ENCODE measurements around the gene CRADD. TPM values are rescaled to one million over a fixed set of nuclear protein-coding genes. Genes with fewer than 3 reads are reported as not detected.
A peak's percentile ranks its signal among the peaks of the same experiment; 100 is the strongest.

Gene CRADD
- total RNA-seq, 1 experiment from 2014 or later = 7.6 TPM

GRCh38 chr12:93894391-93895088 is 217.4 kb downstream of the CRADD start:
- H4K20me1 ChIP-seq (ENCODE audit: control insufficient read depth, insufficient read depth, insufficient read length) = no peaks in the 10 kb centered on the region
- H2BK20ac ChIP-seq (ENCODE audit: low read depth, low read length, poor library complexity, severe bottlenecking) = no peak overlapping the region
- H3K9me3 ChIP-seq (ENCODE audit: control insufficient read depth, low read depth, low read length) = no peaks in the 10 kb centered on the region
- H2AK5ac ChIP-seq (ENCODE audit: insufficient read length, low read length) = no peak overlapping the region
- H3K23me2 ChIP-seq (ENCODE audit: insufficient read length, low read depth, low read length, poor library complexity, severe bottlenecking) = no peaks in the 10 kb centered on the region
- no peak overlapping the region for H2BK5ac ChIP-seq (ENCODE audit: insufficient read length, low read length)
- Mint-ChIP-seq H3K27me3 (ENCODE audit: low read depth) (no peaks in the 10 kb centered on the region), H3K9me3 (no peaks in the 10 kb centered on the region), H3K36me3 (ENCODE audit: insufficient read depth in 1 of 3, low read depth in 3 of 3) (no peaks in the 10 kb centered on the region), H3K4me1 (peaks cover 23 to 29% of the 10 kb centered on the region in 2 experiments), H3K27ac (peak overlapping the region in 1 of 3 experiments; percentile 58; a peak in 2 of 7 replicates), H3K4me3 (no peak overlapping the region)
- H3K14ac ChIP-seq (ENCODE audit: insufficient read depth, low read length) = no peak overlapping the region
- H3K4me2 ChIP-seq (ENCODE audit: insufficient read depth, insufficient read length, low read length) = no peak overlapping the region
- no peak overlapping the region for H3K27ac ChIP-seq (ENCODE audit: insufficient read length, low read depth, low read length)
- no peak overlapping the region for H3K56ac ChIP-seq (ENCODE audit: insufficient read length, low read depth, low read length)
- no peak overlapping the region for H4K5ac ChIP-seq (ENCODE audit: insufficient read length, low read depth, low read length)
- H3T11ph ChIP-seq (ENCODE audit: low read length) = no peak overlapping the region
- H3K79me1 ChIP-seq (ENCODE audit: insufficient read depth, low read depth, low read length, poor library complexity, severe bottlenecking) = no peaks in the 10 kb centered on the region
- H4K8ac ChIP-seq (replicated peaks; ENCODE audit: insufficient read length, low read depth, low read length) = no peak overlapping the region
- no peak overlapping the region for H2AFZ ChIP-seq (ENCODE audit: low read length)
- H3K9ac ChIP-seq (ENCODE audit: extremely low read depth, insufficient read length, low read length) = no peak overlapping the region
- H3K23ac ChIP-seq (ENCODE audit: insufficient read length, low read depth, low read length) = no peak overlapping the region
- no peak for TF ChIP-seq CTCF (conservative IDR thresholded peaks at IDR 0.05)
- no peaks in the 10 kb centered on the region for H3K4me1 ChIP-seq (ENCODE audit: insufficient read depth, low read length)
- H2BK15ac ChIP-seq (ENCODE audit: low read depth, low read length) = no peak overlapping the region
- no peak overlapping the region for H3K4ac ChIP-seq (ENCODE audit: low read depth, low read length)
- DNase-seq = no peak
- H2BK12ac ChIP-seq (ENCODE audit: insufficient read length, low read depth, low read length) = no peak overlapping the region
- H3K27me3 ChIP-seq (ENCODE audit: insufficient read depth, low read length) = no peaks in the 10 kb centered on the region
- no peaks in the 10 kb centered on the region for H3K79me2 ChIP-seq (ENCODE audit: insufficient read depth, low read length)
- no peak overlapping the region for H4K91ac ChIP-seq (ENCODE audit: insufficient read length, low read depth, low read length)
- WGBS (ENCODE audit: extremely low coverage, insufficient read length, low lambda C conversion rate) = no CpG with 5 or more reads among the region's 17 CpGs
- no peak overlapping the region for H3K18ac ChIP-seq (ENCODE audit: insufficient read length, low read depth, low read length)
- H2BK120ac ChIP-seq (ENCODE audit: low read depth, low read length, poor library complexity, severe bottlenecking) = no peak overlapping the region

Measured in H9 (cell line).